Omental fat pad (tissue), 4 donors: ENCODE measurements around the gene SNRNP27. TPM values are rescaled to one million over a fixed set of nuclear protein-coding genes. Genes with fewer than 3 reads are reported as not detected.

ENCODE experiments used
- ATAC-seq: fragments of 150-250 bp; one replicate; pipeline ENCODE4 v1.9.1; 2016; ENCODE audit warnings: mild to moderate bottlenecking, moderate library complexity; ENCODE audit not compliant: low FRiP score
- DNase-seq: peaks from one replicate; pipeline ENCODE4 v3.0.0-alpha.2; 2019; ENCODE audit warnings: low spot score
- total RNA-seq, 4 donors: library from RNA; depleted of rRNA; stranded (reverse); fragments of >200 nt; gene quantifications; one replicate each; pipeline ENCODE4 v1.1.0, GENCODE V29; 2016
- TF ChIP-seq, protein P1 (sequence below), 3 donors: fragments of 450-650 bp; IDR thresholded peaks; one replicate each; pipeline ENCODE4 v1.5.1; 2016 to 2017; ENCODE audit warnings: antibody characterized with exemption in 3 of 3, mild to moderate bottlenecking in 3 of 3, moderate library complexity in 2 of 3

The SNRNP27 gene
- total RNA-seq, 4 donors from 2014 or later = 56.0 to 92.1 (median 72.1) TPM

DNA sequence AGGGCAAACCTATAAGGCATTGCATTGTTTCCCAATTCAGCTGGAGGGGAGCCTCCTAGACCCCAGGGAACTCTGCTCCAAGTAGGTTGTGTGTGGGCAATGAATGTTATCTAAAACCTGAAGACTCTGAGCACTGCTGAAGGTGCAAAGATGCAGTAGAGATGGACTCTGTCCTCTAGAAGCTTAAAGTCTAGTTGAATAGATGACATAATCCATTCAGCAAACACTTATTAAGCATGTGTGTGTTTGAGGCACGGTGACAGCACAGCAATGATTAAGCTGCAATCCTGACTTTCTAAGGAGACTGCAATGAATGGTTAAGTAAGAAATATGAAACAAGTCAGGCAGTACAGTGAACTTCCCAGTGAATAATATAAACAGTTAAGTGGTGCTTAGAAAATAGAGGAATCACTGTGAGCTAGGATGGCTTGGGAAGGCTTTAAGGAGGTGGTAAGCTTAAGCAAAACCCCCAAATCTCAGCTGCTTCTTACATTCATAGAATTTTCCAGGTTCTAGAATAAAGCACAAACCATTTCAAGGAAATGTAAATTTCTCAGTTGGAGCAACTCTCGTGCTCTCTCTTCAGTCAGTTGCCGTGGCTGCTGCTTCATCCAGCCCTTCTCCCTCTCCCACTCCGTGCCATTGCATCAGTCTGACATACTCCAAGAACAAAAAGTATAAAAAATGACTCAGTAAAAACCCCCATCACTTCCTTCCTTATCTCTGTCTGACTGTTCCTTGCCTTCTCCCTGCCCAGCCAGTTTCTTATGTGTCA lies 40.3 kb downstream of the SNRNP27 start:
- ATAC-seq (peak; percentile 91), DNase-seq (no peak)
- TF ChIP-seq, protein P1, sequence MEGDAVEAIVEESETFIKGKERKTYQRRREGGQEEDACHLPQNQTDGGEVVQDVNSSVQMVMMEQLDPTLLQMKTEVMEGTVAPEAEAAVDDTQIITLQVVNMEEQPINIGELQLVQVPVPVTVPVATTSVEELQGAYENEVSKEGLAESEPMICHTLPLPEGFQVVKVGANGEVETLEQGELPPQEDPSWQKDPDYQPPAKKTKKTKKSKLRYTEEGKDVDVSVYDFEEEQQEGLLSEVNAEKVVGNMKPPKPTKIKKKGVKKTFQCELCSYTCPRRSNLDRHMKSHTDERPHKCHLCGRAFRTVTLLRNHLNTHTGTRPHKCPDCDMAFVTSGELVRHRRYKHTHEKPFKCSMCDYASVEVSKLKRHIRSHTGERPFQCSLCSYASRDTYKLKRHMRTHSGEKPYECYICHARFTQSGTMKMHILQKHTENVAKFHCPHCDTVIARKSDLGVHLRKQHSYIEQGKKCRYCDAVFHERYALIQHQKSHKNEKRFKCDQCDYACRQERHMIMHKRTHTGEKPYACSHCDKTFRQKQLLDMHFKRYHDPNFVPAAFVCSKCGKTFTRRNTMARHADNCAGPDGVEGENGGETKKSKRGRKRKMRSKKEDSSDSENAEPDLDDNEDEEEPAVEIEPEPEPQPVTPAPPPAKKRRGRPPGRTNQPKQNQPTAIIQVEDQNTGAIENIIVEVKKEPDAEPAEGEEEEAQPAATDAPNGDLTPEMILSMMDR (IDR thresholded peaks at IDR 0.05) = no peak

DNA sequence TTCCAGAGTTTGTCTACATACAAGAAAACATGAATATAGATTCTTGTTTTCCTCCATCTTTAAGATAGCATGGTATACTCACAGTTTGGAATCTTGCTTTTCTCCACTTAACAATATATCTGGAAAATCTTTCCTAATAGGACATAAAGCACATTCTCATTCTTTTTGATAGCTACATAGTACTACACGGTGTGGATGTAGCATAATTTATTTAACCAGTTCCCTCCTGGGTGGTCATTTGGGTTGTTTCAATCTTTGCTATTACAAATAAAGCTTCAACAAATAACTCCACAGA lies 40.8 kb downstream of the SNRNP27 start:
- ATAC-seq (no peak), DNase-seq (no peak)
- TF ChIP-seq, protein P1 (IDR thresholded peaks at IDR 0.05) = no peak

DNA sequence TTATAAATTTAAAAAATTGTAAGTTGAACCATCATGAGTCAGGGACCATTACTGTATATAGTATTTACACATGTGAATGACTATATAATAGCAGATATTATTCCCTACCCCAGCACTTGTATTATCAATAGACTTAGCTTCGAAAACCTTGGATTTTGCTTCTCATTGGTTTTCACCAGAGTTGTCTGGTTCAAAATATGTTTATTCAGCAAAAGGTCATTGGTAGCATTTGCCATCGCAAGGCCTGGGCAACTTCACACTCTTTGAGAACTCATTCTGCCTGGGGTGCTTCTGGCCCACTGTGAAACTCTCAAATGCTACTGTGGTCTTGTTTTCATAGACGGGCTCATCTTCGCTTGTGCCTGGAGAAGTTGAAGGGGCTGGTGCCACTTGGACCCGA lies 41.3 kb downstream of the SNRNP27 start:
- ATAC-seq (no peak), DNase-seq (no peak)
- TF ChIP-seq, protein P1 (IDR thresholded peaks at IDR 0.05) = no peak

DNA sequence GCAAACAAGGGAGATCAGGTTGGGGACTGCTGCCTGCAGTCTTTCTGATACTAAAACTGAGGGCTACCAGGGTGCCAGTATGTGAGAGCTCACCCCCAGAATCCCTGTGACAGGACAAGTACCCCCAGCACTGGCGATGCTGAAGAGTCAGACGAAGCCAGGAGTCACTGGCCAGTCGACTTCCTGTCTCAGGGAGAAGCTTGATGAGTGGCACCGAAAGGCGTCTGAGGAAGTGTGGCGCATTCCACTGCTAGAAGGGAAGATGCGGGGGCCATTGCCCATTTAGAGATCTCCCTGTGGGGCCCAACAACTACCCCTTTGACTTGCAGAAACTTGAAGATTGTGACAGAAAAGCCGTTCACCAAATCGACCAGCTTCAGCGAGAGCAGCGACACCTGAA lies 43.1 kb downstream of the SNRNP27 start:
- no peak for ATAC-seq
- DNase-seq = no peak
- TF ChIP-seq, protein P1 (IDR thresholded peaks at IDR 0.05) = no peak

DNA sequence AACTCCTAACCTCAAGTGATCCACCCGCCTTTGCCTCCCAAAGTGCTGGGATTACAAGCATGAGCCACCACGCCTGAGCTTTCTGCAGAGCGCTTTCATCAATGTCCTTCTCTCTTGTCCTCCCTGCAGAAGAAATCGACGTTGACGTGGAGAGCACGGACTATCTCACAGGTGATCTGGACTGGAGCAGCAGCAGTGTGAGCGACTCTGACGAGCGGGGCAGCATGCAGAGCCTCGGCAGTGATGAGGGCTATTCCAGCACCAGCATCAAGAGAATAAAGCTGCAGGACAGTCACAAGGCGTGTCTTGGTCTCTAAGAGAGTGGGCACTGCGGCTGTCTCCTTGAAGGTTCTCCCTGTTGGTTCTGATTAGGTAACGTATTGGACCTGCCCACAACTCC lies 44.2 kb downstream of the SNRNP27 start:
- TF ChIP-seq, protein P1 (IDR thresholded peaks at IDR 0.05) = no peak
- DNase-seq = no peak
- ATAC-seq = no peak

DNA sequence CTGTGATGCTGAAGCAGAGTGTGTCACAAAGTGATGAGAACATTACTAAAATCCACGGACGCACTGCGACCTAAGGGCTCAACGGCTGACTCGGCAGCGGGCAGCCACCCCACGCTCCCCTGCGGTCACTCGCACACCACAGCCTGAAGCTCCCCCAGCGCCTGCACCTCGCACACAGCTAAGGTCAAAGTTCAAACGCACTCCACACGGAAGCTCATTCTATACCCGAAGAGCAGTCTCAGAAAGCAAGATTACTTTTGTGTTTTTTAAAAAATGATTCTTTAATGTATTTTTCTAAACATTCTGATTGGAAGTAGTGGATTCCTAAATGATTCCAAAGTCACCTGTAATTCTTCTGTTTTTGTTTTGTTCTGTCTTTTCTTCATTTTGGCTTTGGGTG lies 46.0 kb downstream of the SNRNP27 start:
- TF ChIP-seq, protein P1 (IDR thresholded peaks at IDR 0.05) = no peak
- no peak for DNase-seq
- ATAC-seq = no peak

DNA sequence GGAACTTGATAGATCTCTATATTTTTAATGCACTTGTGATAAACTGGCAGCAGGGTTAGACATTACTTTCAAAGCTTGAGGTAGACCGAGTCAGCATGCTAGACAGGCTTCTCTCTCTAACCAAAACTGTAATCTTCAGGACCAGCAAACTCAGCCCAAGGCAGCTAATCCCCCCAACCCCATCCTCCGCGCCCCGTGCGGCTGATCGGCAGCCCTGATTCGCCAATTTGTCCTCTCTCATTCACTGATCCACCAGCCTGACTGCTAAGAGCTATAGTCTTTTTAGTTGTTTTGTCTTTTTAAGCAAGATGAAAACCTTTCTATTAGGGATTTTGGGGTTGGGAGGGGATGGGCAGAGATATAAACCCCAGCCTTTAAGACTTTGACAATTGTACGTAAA lies 46.9 kb downstream of the SNRNP27 start:
- DNase-seq = no peak
- TF ChIP-seq, protein P1 (IDR thresholded peaks at IDR 0.05) = no peak
- no peak for ATAC-seq
